GM23338 (cell line): ENCODE results near the gene SEZ6.

ENCODE experiments used
- CREB1 ChIP-seq: fragments of 250-450 bp; sonication (Bioruptor Pico); IDR thresholded peaks from 2 replicates; pipeline ENCODE4 v1.5.0; 2020; ENCODE audit warnings: low read depth, mild to moderate bottlenecking, moderate library complexity
- EZH2 ChIP-seq: fragments of 200-600 bp; sonication (generic); IDR thresholded peaks from one replicate; pipeline ENCODE4 v1.8.0; 2017; ENCODE audit warnings: antibody characterized with exemption, mild to moderate bottlenecking, low read depth; ENCODE audit not compliant: unreplicated experiment
- EZH2phosphoT487 ChIP-seq: fragments of 200-600 bp; sonication (generic); IDR thresholded peaks from one replicate; pipeline ENCODE4 v1.8.1; 2018; ENCODE audit warnings: antibody characterized with exemption; ENCODE audit not compliant: unreplicated experiment
- POLR2AphosphoS5 ChIP-seq: IDR thresholded peaks from 2 replicates; pipeline ENCODE4 v1.6.1; 2016; ENCODE audit warnings: antibody characterized with exemption, low read depth
- REST ChIP-seq: IDR thresholded peaks from one replicate; pipeline ENCODE4 v1.6.1; 2018; ENCODE audit warnings: antibody characterized with exemption; ENCODE audit not compliant: unreplicated experiment
- ZNF114 ChIP-seq: fragments of 250-450 bp; sonication (Bioruptor Pico); IDR thresholded peaks from 2 replicates; pipeline ENCODE4 v1.5.0; 2020; ENCODE audit warnings: mild to moderate bottlenecking, moderate library complexity
- TF ChIP-seq, protein P1 (sequence below), 2 experiments: fragments of 200-600 bp in 1 of 2; sonication (generic) in 1 of 2; conservative IDR thresholded peaks; 2 replicates each; pipeline versions ENCODE4 v1.5.1 to v1.6.1; 2016 to 2017; ENCODE audit warnings: antibody characterized with exemption in 2 of 2, low read depth in 2 of 2, mild to moderate bottlenecking in 2 of 2, moderate library complexity in 1 of 2

- no peak for TF ChIP-seq EZH2phosphoT487
- TF ChIP-seq, protein P1, sequence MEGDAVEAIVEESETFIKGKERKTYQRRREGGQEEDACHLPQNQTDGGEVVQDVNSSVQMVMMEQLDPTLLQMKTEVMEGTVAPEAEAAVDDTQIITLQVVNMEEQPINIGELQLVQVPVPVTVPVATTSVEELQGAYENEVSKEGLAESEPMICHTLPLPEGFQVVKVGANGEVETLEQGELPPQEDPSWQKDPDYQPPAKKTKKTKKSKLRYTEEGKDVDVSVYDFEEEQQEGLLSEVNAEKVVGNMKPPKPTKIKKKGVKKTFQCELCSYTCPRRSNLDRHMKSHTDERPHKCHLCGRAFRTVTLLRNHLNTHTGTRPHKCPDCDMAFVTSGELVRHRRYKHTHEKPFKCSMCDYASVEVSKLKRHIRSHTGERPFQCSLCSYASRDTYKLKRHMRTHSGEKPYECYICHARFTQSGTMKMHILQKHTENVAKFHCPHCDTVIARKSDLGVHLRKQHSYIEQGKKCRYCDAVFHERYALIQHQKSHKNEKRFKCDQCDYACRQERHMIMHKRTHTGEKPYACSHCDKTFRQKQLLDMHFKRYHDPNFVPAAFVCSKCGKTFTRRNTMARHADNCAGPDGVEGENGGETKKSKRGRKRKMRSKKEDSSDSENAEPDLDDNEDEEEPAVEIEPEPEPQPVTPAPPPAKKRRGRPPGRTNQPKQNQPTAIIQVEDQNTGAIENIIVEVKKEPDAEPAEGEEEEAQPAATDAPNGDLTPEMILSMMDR (conservative IDR thresholded peaks at IDR 0.05; ENCODE audit: low read depth in 2 of 2), result no peak
- TF ChIP-seq POLR2AphosphoS5, result no peak
- TF ChIP-seq EZH2, result no peak
- no peak for TF ChIP-seq REST
- TF ChIP-seq CREB1, result no peak
- no peak for TF ChIP-seq ZNF114
Observed at GRCh38 chr17:28917465-28917864, 88.4 kb downstream of the SEZ6 start.
